NCI-H146 (cell line): ENCODE results near the gene SHLD1.

Experiments
- DNase-seq: peaks from one replicate; lab custom pipeline; 2025; lab: John Stamatoyannopoulos, UW

The SHLD1 gene

GRCh38 chr20:5893052-5893451 is 142.9 kb downstream of the SHLD1 start:
- DNase-seq: no peak

DNA sequence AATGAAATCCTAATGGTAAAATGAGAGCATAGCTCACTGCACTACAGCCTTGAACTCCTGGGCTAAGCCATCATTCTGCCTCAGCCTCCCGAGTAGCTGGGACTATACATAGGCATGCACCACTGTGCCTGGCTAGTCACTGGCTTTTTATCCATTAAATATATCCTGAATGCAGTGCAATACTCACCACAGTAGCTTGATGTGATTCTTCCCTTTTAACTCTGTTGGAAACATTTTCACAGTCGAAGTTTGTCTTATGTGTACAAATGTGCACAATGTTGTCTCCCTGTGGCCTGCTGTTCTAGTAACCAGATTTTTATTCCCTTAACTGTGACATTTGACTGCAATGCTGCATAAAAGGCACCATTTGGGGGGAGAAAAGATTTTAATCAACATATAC is 143.4 kb downstream of the SHLD1 start:
- no peak for DNase-seq

- no peak for DNase-seq
These were observed 145.4 kb downstream of the SHLD1 start for GRCh38 chr20:5895626-5896025.

GRCh38 chr20:5899444-5899843 is 149.2 kb downstream of the SHLD1 start:
- DNase-seq: no peak

DNA sequence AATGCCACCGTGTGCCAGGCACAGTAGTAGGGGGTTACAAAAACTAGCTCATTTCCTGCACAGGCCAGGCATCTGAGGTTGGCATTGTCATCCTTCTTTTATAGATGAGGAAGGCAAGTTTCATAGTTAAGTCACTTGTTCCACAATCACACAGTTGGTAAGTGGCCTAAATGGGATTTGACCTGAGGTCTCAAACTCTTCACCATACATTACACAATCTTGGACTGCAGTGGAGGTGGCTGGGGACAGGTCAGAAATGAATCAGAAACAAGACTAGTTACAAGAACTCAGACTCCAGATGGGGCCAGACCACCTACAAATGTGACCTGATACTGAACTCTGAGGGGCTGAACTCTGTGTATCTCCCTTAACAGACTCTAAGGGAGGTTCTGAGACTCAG is 150.7 kb downstream of the SHLD1 start:
- DNase-seq: no peak

DNA sequence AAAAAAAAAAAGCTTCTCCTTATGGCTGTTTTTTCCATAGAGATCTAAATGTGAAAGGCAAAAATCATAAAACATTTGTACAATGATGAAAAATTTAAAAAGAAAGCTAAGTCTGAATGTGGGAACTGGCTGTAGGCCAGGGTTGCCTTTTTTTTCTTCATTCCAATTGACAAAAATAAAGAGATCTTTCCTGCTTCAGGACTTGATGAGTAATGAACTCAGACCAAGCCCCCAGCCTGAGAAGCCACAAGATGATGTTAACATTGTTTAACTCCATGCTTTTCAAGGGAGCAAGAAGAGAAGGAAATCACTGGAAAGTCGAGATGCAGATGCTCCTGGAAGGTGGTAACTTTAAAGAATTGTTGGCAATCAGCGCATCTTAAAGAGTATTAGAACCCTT is 158.8 kb downstream of the SHLD1 start:
- no peak for DNase-seq

- DNase-seq: peak; percentile 31
These were observed 160.0 kb downstream of the SHLD1 start for GRCh38 chr20:5910186-5910585.

- no peak for DNase-seq
These were observed 163.0 kb downstream of the SHLD1 start for GRCh38 chr20:5913166-5913565.
